Neural progenitor cell (in vitro differentiated cells): ENCODE results near the gene KLB.
"Not testable (repeated sequence)": the region's sequence is repeated elsewhere in the genome, so short reads cannot be mapped to it uniquely, and the experiment has no call there.

ENCODE experiments used
- EZH2 ChIP-seq: fragments of 200-600 bp; sonication (generic); IDR thresholded peaks from 2 replicates; pipeline ENCODE4 v1.6.1; 2017; ENCODE audit warnings: antibody characterized with exemption, mild to moderate bottlenecking, moderate library complexity
- EZH2phosphoT487 ChIP-seq: fragments of 200-600 bp; sonication (generic); IDR thresholded peaks from 2 replicates; pipeline ENCODE4 v1.6.1; 2017; ENCODE audit warnings: antibody characterized with exemption
- TF ChIP-seq, protein P1 (sequence below): fragments of 200-600 bp; sonication (generic); IDR thresholded peaks from 2 replicates; pipeline ENCODE4 v1.5.1; 2017; ENCODE audit warnings: antibody characterized with exemption, mild to moderate bottlenecking

DNA sequence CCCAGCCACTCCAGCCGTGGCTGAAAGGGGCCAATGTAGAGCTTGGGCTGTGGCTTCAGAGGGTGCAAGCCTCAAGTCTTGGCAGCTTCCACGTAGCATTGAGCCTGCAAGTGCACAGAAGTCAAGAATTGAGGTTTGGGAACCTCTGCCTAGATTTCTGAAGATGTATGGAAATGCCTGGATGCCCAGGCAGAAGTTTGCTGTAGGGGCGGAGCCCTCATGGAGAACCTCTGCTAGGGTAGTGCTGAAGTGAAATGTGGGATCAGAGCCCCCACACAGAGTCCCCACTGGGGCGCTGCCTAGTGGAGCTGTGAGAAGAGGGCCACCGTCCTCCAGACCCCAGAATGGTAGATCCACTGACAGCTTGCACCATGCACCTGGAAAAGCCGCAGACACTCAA lies 35.5 kb upstream of the KLB start:
- not testable (repeated sequence) for TF ChIP-seq EZH2, EZH2phosphoT487
- TF ChIP-seq, protein P1, sequence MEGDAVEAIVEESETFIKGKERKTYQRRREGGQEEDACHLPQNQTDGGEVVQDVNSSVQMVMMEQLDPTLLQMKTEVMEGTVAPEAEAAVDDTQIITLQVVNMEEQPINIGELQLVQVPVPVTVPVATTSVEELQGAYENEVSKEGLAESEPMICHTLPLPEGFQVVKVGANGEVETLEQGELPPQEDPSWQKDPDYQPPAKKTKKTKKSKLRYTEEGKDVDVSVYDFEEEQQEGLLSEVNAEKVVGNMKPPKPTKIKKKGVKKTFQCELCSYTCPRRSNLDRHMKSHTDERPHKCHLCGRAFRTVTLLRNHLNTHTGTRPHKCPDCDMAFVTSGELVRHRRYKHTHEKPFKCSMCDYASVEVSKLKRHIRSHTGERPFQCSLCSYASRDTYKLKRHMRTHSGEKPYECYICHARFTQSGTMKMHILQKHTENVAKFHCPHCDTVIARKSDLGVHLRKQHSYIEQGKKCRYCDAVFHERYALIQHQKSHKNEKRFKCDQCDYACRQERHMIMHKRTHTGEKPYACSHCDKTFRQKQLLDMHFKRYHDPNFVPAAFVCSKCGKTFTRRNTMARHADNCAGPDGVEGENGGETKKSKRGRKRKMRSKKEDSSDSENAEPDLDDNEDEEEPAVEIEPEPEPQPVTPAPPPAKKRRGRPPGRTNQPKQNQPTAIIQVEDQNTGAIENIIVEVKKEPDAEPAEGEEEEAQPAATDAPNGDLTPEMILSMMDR: not testable (repeated sequence)
